Hepatocyte (in vitro differentiated cells): ENCODE data around the gene ADGRV1.

Source experiments
- CTCF ChIP-seq: fragments of 200-600 bp; sonication (generic); IDR thresholded peaks from 2 replicates; pipeline ENCODE4 v1.5.1; 2016; ENCODE audit warnings: antibody characterized with exemption, mild to moderate bottlenecking; ENCODE audit not compliant: poor library complexity
- EZH2 ChIP-seq: fragments of 200-600 bp; sonication (generic); IDR thresholded peaks from 2 replicates; pipeline ENCODE4 v1.6.1; 2016; ENCODE audit warnings: antibody characterized with exemption, mild to moderate bottlenecking, borderline replicate concordance
- EZH2phosphoT487 ChIP-seq: fragments of 200-600 bp; sonication (generic); IDR thresholded peaks from one replicate; pipeline ENCODE4 v1.6.1; 2018; ENCODE audit warnings: antibody characterized with exemption, mild to moderate bottlenecking, low read depth, moderate library complexity; ENCODE audit not compliant: unreplicated experiment, severe bottlenecking

GRCh38 chr5:91118796-91119195 is 560.2 kb downstream of the ADGRV1 start:
- TF ChIP-seq CTCF (no peak), EZH2 (no peak), EZH2phosphoT487 (no peak)
